ENCODE results near the gene FARP1. TPM values are rescaled to one million over a fixed set of nuclear protein-coding genes. Genes with fewer than 3 reads are reported as not detected.

FARP1 gene
- total and polyA plus RNA-seq, 2 of the 8 experiments (the other 6 are each of a cell fraction or from before 2014, with no cell fraction given): 24.7 to 104 TPM

- TF ChIP-seq KDM5A (IDR thresholded peaks at IDR 0.05; ENCODE audit: low read length) (no peak), E2F6 (IDR thresholded peaks at IDR 0.05) (no peak)
- no peak overlapping the region for H3K18ac ChIP-seq (ENCODE audit: extremely low read depth, low read length)
- no peaks in the 10 kb centered on the region for H3K4me1 ChIP-seq (replicated peaks in 1 of 4; ENCODE audit: control insufficient read depth in 3 of 4, insufficient read depth in 4 of 4, low read length in 3 of 4)
- H2AK5ac ChIP-seq (ENCODE audit: low read depth, low read length): no peak overlapping the region
- no peak overlapping the region for H2BK12ac ChIP-seq (ENCODE audit: low read depth, low read length)
- no peak overlapping the region for H3K14ac ChIP-seq (ENCODE audit: insufficient read length)
- FAIRE-seq (no peak), DNase-seq (ENCODE audit: low read depth in 1 of 2, low spot score in 2 of 2) (no peak)
- no peak overlapping the region for H3K4ac ChIP-seq (replicated peaks; ENCODE audit: insufficient read length, low read depth, low read length)
- no peak overlapping the region for H2BK120ac ChIP-seq (replicated peaks; ENCODE audit: low read depth, low read length)
- no peaks in the 10 kb centered on the region for H3K79me1 ChIP-seq (ENCODE audit: low read depth, low read length)
- H4K20me1 ChIP-seq (replicated peaks in 1 of 2; ENCODE audit: control insufficient read depth in 1 of 2, insufficient read depth in 2 of 2, low read length in 2 of 2): no peaks in the 10 kb centered on the region
- 96% methylated on average over 1 of the region's 1 CpG; no CpG with 5 or more reads in 1 of the 2 experiments for WGBS, 2 experiments (ENCODE audit: extremely low coverage in 1 of 2, insufficient coverage in 1 of 2, insufficient read length in 1 of 2, insufficient replicate concordance in 2 of 2, low coverage in 1 of 2, low lambda C conversion rate in 2 of 2, missing lambda C conversion rate in 1 of 2)
- H2BK5ac ChIP-seq (ENCODE audit: low read depth, low read length): no peak overlapping the region
- H4K8ac ChIP-seq (ENCODE audit: extremely low read depth, insufficient read depth, low read length): no peak overlapping the region
- H2BK15ac ChIP-seq (ENCODE audit: low read length): no peak overlapping the region
- no peak overlapping the region for H2BK20ac ChIP-seq (ENCODE audit: low read length)
- ChIA-PET POLR2A (ENCODE audit: partially characterized antibody) (interaction anchor here (0.7 kb wide), 1 partner anchor 534 kb away, joined by 4 read pairs; no protein-coding TSS in a partner anchor), CTCF (ENCODE audit: partially characterized antibody) (no interaction called here)
- H3K4me2 ChIP-seq (ENCODE audit: insufficient read depth in 1 of 2, low read depth in 2 of 2, low read length in 2 of 2): no peak overlapping the region
- no peak overlapping the region for H2AFZ ChIP-seq (ENCODE audit: low read length)
- no peak overlapping the region for H3K4me3 ChIP-seq (ENCODE audit: extremely low read depth in 1 of 4, insufficient read depth in 2 of 4, low read depth in 3 of 4, low read length in 4 of 4)
- no peak overlapping the region for H4K5ac ChIP-seq (ENCODE audit: insufficient read length, low read depth, low read length)
- H4K91ac ChIP-seq (replicated peaks; ENCODE audit: insufficient read length, low read length): no peak overlapping the region
- no peaks in the 10 kb centered on the region for H3K36me3 ChIP-seq (ENCODE audit: control insufficient read depth in 2 of 4, insufficient read depth in 4 of 4, low read length in 3 of 4)
- H3K9me3 ChIP-seq (ENCODE audit: insufficient read depth in 2 of 2, low read depth in 1 of 2, low read length in 1 of 2): no peaks in the 10 kb centered on the region
- no peaks in the 10 kb centered on the region for H3K23me2 ChIP-seq (ENCODE audit: low read depth, low read length)
- no peak overlapping the region for H3K27ac ChIP-seq (ENCODE audit: low read depth, low read length)
- H3K9ac ChIP-seq (replicated peaks in 1 of 4; ENCODE audit: extremely low read depth in 1 of 4, low read depth in 3 of 4, low read length in 3 of 4): no peak overlapping the region
- H3K27me3 ChIP-seq (replicated peaks in 1 of 4; ENCODE audit: control insufficient read depth in 3 of 4, extremely low read depth in 1 of 4, insufficient read depth in 3 of 4, low read length in 3 of 4): no peaks in the 10 kb centered on the region
- no peaks in the 10 kb centered on the region for H3K79me2 ChIP-seq (ENCODE audit: control insufficient read depth in 1 of 2, insufficient read depth in 2 of 2, low read length in 2 of 2)
- H3K23ac ChIP-seq (ENCODE audit: insufficient read length): no peak overlapping the region
- no peak overlapping the region for H3K56ac ChIP-seq (replicated peaks; ENCODE audit: insufficient read length, low read depth, low read length)
Measured at GRCh38 chr13:98134901-98135300, 8.0 kb upstream of the FARP1 start.

Data from H1 (cell line).